Activated naive CD8-positive, alpha-beta T cell treated with anti-CD3 and anti-CD28 coated beads, Interleukin-2, amount 50 U/mL, for 24 hours (primary cell): ENCODE results near the gene MEG3.

Experiments used
- ATAC-seq: fragments of 150-1000 bp; cut with Tn5 transposase; one replicate; pipeline ENCODE4 v1.10.0; 2021
- DNase-seq: peaks from one replicate; pipeline ENCODE4 v3.0.0; 2021
- H3K27ac Mint-ChIP-seq: one replicate; pipeline ENCODE4 v1.8.0; 2021; ENCODE audit warnings: mild to moderate bottlenecking, mixed read lengths
- H3K27me3 Mint-ChIP-seq: one replicate; pipeline ENCODE4 v1.8.0; 2021; ENCODE audit warnings: mixed read lengths
- H3K36me3 Mint-ChIP-seq: one replicate; pipeline ENCODE4 v1.8.0; 2021; ENCODE audit warnings: low read depth, mixed read lengths
- H3K4me1 Mint-ChIP-seq: one replicate; pipeline ENCODE4 v1.8.0; 2021; ENCODE audit warnings: mixed read lengths
- H3K4me3 Mint-ChIP-seq: one replicate; pipeline ENCODE4 v1.8.0; 2021; ENCODE audit warnings: mild to moderate bottlenecking, moderate library complexity, mixed read lengths
- H3K9me3 Mint-ChIP-seq: one replicate; pipeline ENCODE4 v1.8.0; 2021; ENCODE audit warnings: mixed read lengths

The MEG3 gene

DNA sequence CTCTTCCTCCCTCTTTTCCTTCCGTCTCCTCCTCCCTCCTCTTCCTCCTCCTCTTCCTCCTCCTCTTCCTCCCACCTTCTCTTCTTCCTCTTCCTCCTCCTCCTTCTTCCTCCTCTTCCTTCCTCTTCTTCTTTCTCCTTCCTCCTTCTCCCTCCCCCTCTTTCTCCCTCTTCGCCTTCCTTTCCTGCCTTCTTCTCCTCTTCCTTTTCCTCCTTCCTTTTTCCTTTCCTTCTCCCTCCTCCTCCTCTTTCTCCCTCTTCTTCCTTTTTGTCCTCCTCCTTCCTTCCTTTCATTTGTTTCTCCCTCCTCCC is 36.0 kb downstream of the MEG3 start:
- H3K27ac Mint-ChIP-seq: no peak overlapping the region
- H3K4me3 Mint-ChIP-seq: no peak overlapping the region
- peaks cover 2% of the 10 kb centered on the region for H3K27me3 Mint-ChIP-seq
- ATAC-seq (no peak), DNase-seq (no peak)
- no peaks in the 10 kb centered on the region for H3K9me3 Mint-ChIP-seq
- H3K4me1 Mint-ChIP-seq: no peaks in the 10 kb centered on the region
- no peaks in the 10 kb centered on the region for H3K36me3 Mint-ChIP-seq

DNA sequence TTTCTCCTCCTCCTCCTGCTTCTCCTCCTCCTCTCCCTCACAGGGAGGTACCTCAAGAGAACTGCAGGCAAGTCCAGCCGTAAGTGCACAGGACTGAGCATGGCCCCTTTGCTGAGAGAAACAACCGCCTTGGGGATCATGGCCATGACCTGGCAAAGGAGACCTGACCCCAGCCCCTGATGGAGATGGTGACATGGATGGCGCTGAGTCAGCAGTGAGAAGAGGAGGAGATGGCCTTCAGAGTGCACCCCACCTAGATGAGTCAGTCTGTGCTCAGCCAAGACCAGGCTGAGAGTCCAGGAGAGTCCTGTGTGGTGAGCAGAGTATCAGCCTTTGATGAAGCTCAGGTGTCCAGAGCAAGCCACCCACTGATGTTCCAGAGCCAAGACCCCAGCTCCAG is 36.4 kb downstream of the MEG3 start:
- DNase-seq (no peak), ATAC-seq (no peak)
- H3K27ac Mint-ChIP-seq: no peak overlapping the region
- H3K4me1 Mint-ChIP-seq: no peaks in the 10 kb centered on the region
- H3K4me3 Mint-ChIP-seq: no peak overlapping the region
- no peaks in the 10 kb centered on the region for H3K9me3 Mint-ChIP-seq
- H3K27me3 Mint-ChIP-seq: peaks cover 2% of the 10 kb centered on the region
- H3K36me3 Mint-ChIP-seq: no peaks in the 10 kb centered on the region

DNA sequence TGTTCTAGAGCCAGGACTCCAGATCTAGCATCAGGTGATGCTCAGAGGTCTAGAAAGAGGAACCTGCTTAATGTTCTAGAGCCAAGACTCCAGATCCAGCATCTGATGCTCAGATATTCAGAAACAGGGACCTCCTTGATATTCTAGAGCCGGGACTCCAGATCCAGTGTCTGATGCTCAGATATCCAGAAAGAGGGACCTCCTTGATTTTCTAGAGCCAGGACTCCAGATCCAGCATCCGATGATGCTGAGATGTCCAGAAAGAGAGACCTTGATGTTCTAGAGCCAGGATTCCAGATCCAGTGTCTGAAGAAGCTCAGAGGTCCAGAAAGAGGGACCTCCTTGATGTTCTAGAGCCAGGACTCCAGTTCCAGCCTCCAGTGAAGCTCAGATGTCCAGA is 36.9 kb downstream of the MEG3 start:
- DNase-seq: no peak
- no peak overlapping the region for H3K27ac Mint-ChIP-seq
- no peaks in the 10 kb centered on the region for H3K4me1 Mint-ChIP-seq
- no peak overlapping the region for H3K4me3 Mint-ChIP-seq
- ATAC-seq: no peak
- H3K9me3 Mint-ChIP-seq: no peaks in the 10 kb centered on the region
- H3K27me3 Mint-ChIP-seq: peaks cover 2% of the 10 kb centered on the region
- H3K36me3 Mint-ChIP-seq: no peaks in the 10 kb centered on the region

DNA sequence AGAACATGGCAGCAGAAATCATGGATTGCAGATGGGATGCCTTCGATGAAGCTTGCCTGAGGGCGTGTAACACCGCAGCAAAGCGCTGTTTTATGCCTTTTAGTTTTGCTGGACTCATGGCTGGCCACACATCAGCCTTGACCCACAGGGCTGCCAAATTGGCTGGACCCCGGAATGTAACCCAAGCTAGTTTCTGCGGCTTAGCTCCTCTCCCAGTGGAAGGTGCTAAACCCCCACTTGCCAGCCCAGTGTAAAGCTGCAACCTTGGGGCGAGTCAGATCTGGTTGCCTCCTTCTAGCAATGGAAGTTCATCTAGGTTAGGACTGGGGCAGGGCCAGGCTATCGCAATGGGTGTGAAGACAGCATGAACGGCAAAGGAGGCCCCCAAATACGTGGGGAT is 38.3 kb downstream of the MEG3 start:
- Mint-ChIP-seq H3K9me3 (no peaks in the 10 kb centered on the region), H3K27ac (no peak overlapping the region), H3K4me3 (no peak overlapping the region), H3K36me3 (no peaks in the 10 kb centered on the region), H3K27me3 (peaks cover 2% of the 10 kb centered on the region), H3K4me1 (no peaks in the 10 kb centered on the region)
- ATAC-seq (no peak), DNase-seq (no peak)

DNA sequence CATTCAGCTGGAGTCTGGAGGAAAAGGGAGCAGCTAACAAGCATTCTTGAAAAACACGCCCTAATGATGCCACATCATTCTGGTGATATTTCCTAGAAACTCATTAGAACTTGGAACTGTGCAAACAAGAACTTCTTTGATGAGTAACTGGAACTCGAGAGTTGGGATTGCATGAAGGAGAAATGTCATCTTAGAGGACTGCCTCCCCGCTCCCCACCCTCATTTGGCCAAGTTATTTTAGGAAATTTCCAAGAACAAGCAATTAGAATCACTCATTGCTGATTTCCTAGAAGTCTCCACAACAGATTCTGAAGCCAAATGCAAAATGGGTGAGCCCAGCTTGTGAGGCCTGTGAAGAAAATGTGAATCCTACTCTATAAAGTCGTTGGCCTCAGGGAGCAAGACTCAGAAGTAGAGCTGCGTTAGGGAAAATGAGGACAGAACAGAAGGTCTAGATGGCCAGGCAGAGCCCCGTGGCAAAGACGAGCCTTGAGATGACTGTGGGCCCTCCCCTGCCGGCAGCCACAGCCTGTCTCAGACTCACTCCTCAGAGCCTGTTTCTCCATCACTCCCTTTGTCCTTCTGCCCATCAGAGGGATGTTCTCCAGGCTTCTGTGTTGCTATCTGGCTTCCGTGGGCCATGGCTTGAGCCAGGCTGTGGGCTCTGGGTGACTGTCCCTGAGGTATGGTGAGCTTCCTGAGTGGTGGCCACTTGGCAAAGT is 39.2 kb downstream of the MEG3 start:
- H3K9me3 Mint-ChIP-seq: no peaks in the 10 kb centered on the region
- DNase-seq: no peak
- no peaks in the 10 kb centered on the region for H3K4me1 Mint-ChIP-seq
- peaks cover 2% of the 10 kb centered on the region for H3K27me3 Mint-ChIP-seq
- H3K36me3 Mint-ChIP-seq: no peaks in the 10 kb centered on the region
- no peak overlapping the region for H3K4me3 Mint-ChIP-seq
- no peak for ATAC-seq
- H3K27ac Mint-ChIP-seq: no peak overlapping the region

DNA sequence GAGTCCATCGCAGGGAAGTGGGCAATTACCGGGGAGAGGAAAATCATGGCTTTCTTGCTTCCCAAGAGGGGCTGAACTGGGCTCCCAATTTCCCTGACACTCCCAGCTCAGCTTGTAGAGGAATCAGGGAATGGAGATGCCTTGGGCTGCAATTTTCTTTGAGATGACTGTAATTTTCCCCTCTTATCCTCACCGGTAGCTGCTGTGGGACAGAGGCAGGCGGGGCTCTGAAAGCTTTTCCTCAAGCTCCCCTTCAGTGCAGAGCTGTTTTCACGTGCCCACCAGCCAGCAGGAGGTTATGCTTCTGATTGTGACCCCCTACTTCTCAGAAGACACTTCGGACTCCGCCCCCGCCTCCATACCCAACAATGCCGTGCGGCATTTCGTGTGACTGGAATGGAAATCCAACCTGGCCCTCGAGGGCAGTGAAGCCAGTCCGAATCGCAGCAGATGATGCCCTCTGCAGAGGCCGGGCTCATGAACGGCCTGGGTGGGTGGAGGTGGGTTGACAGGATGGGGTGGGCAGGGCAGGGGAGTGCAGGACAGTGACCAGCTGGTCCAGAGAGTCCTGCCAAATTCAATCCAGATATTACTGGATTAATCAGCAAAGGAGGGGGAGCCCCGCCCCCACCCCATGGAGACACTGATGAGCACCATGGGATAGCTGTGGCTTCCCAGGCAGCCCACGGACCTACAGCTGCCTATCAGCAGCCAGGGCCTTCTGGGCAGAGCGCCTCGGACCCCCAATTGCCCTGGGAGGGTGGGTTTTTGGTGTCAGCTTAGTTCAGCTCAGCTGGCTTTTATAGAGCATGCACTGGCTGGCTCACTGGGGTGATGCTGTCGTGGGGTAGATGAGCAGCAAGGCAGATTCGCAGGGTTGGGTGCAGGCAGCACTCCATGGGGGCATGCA is 40.0 kb downstream of the MEG3 start:
- DNase-seq (no peak), ATAC-seq (no peak)
- no peaks in the 10 kb centered on the region for H3K9me3 Mint-ChIP-seq
- no peak overlapping the region for H3K4me3 Mint-ChIP-seq
- no peaks in the 10 kb centered on the region for H3K4me1 Mint-ChIP-seq
- H3K27ac Mint-ChIP-seq: no peak overlapping the region
- no peaks in the 10 kb centered on the region for H3K27me3 Mint-ChIP-seq
- H3K36me3 Mint-ChIP-seq: no peaks in the 10 kb centered on the region

DNA sequence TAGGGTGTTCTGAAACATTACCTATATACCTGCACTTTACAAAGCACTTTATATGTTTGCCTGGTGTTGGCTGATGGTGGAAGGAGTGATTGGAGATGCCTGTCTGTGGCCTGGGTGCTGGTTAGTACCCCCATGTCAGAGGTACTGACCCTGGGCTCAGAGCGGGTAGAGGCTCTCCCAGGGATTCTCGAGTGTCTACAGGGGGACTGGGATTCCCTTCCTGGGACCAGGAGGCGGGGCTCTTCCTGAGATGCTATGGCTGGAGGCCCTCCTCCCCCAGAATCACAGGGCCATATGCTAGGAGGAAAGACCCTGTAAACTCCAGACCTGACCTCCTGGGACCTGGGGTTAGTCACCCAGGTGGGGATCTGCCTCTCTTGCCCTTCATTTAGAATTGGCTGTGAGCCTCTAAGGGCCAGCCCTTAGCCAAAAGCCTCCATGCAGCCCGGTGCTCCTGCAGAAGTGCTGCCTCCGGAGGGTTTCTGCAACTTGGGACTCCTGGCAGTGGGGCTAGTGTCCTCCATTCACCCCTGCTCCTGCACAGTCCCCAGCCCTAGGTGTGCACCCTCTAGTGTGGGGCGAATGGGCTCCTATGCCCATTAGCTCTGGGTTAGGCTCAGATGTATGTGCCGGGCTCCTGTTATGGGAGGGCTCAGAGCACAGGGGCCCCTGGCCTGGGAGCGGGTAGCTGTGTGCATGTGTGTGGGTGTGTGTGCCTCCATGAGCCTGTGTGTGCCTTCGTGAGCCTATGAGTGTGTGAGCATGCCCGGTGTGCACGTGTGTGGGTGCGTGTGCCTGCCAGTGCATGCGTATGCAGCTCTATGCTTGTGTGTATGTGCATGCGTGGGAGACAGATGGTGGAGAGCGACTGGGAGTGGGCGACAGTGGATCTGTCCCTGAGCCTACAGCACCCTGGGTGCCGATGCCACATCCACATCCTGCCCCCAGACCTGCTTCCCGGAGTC is 41.0 kb downstream of the MEG3 start:
- H3K9me3 Mint-ChIP-seq: no peaks in the 10 kb centered on the region
- H3K4me3 Mint-ChIP-seq: no peak overlapping the region
- no peak for ATAC-seq
- peaks cover under 1% of the 10 kb centered on the region for H3K4me1 Mint-ChIP-seq
- no peak for DNase-seq
- H3K27ac Mint-ChIP-seq: no peak overlapping the region
- no peaks in the 10 kb centered on the region for H3K36me3 Mint-ChIP-seq
- no peaks in the 10 kb centered on the region for H3K27me3 Mint-ChIP-seq

DNA sequence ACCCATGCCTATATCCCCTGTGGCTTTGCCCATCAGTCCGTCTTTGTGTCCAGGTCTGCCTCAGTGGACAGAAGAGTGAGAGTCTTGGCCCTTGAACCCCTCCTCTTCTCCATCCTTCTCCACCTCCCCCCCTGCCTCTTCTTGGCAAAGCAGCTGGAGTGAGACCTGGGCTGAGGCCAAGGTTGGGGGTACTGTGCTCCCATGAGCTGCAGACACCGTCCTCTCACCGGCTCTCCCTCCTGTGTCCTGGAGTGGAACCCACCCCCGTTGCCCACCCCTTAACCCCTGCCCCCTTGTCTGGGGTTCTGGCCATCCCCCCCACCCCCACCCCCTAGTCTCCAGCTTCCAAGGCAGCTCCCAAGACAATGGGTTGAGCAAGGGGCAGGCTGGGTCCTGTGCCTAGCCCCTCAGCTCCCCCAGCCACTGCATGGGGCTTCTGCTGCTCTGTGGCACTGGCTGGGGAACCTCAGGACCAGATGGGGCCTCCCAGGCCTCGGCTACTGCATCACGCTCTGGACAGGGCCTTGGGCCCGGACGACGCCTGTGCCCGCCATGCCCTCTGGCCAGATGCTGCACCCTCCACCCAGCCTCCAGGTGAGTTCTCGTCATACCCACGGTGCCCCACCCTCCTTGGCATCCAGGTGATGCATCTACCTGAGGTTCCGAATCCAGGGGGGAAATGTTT is 41.9 kb downstream of the MEG3 start:
- no peaks in the 10 kb centered on the region for H3K36me3 Mint-ChIP-seq
- DNase-seq (no peak), ATAC-seq (no peak)
- no peak overlapping the region for H3K4me3 Mint-ChIP-seq
- H3K4me1 Mint-ChIP-seq: peaks cover 5% of the 10 kb centered on the region
- no peaks in the 10 kb centered on the region for H3K27me3 Mint-ChIP-seq
- no peak overlapping the region for H3K27ac Mint-ChIP-seq
- H3K9me3 Mint-ChIP-seq: peaks cover 3% of the 10 kb centered on the region

DNA sequence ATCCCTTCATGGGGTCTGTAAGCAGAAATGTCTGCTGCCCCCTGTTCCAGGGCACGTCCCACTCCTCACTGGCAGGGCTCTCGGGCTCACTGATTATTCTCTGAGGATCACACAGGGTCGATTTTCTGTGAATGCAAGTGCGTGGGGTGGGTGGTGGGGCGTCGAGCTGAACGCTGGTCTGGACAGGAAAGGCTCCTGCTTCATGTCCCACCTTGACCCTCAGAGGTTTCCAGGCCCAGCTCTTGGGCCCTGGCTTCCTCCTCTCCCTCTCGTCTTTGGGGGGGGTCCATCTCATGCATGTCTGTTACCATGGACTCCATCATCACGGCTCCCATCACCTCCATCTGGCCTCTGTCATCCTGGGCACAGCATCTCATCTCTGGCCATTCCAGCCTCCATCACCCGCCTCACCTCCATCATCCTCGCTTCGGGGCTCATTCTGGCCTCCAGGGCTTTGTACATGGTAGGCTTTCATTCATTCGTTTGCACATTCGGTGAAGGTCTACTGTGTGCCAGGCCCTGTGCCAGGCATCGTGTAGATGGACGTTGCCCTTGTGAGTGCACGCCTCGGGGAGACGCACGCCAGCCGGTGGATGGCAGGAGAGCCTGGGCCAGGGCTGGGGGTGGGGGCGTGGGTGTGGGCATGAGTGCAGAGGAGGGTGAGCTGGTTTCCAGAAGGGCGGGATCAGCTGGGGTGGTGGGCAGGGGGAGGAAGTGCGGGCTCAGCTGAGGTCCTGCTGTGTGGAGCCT is 42.9 kb downstream of the MEG3 start:
- H3K27me3 Mint-ChIP-seq: no peaks in the 10 kb centered on the region
- peaks cover 3% of the 10 kb centered on the region for H3K9me3 Mint-ChIP-seq
- no peak overlapping the region for H3K27ac Mint-ChIP-seq
- no peak for DNase-seq
- peaks cover 5% of the 10 kb centered on the region for H3K4me1 Mint-ChIP-seq
- no peak overlapping the region for H3K4me3 Mint-ChIP-seq
- ATAC-seq: no peak
- no peaks in the 10 kb centered on the region for H3K36me3 Mint-ChIP-seq

DNA sequence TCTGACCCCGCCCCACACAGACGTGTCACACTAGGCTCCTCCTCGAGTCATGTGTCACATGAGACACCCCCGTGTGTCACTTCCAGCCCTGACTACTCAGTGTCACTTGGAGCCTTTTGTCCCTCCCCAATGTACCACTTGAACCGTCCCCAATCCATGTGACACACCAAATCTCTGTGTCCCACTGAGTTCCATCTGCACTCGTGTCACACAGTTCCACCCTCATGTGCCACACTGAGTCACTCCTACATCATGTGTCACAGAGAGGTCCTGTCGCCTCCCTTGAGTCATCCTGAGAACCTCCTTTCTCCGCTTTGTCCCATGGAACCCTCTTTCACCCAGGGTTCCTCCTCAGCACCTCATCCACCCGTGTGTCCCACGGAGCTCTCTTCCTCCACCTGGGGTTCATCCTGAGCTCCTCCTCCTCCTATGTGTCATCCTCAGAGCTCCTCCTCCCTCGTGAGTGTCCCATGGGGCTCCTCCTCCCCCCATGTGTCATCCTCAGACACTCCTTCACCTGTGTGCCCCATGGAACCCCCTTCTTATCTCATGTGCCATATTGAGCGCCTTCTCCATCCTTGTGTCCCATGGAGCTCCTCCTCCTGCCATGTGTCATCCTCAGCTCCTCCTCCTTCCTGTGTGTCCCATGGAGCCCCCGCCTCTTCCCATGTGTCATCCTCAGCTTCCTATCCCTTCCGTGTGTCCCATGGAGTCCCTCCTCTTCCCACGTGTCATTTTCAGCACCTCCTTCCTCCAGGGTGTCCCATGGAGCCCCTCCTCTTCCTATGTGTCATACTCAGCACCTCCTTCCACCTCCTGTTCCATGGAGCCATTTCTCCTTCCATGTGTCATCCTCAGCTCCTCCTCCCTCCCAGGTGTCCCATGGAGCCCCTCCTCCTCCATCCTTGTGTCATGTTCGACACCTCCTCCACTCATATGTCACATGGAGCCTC is 45.6 kb downstream of the MEG3 start:
- no peak overlapping the region for H3K27ac Mint-ChIP-seq
- no peaks in the 10 kb centered on the region for H3K27me3 Mint-ChIP-seq
- DNase-seq (no peak), ATAC-seq (peak; percentile 53)
- H3K9me3 Mint-ChIP-seq: peaks cover 3% of the 10 kb centered on the region
- H3K4me3 Mint-ChIP-seq: no peak overlapping the region
- no peaks in the 10 kb centered on the region for H3K36me3 Mint-ChIP-seq
- H3K4me1 Mint-ChIP-seq: peaks cover 5% of the 10 kb centered on the region

DNA sequence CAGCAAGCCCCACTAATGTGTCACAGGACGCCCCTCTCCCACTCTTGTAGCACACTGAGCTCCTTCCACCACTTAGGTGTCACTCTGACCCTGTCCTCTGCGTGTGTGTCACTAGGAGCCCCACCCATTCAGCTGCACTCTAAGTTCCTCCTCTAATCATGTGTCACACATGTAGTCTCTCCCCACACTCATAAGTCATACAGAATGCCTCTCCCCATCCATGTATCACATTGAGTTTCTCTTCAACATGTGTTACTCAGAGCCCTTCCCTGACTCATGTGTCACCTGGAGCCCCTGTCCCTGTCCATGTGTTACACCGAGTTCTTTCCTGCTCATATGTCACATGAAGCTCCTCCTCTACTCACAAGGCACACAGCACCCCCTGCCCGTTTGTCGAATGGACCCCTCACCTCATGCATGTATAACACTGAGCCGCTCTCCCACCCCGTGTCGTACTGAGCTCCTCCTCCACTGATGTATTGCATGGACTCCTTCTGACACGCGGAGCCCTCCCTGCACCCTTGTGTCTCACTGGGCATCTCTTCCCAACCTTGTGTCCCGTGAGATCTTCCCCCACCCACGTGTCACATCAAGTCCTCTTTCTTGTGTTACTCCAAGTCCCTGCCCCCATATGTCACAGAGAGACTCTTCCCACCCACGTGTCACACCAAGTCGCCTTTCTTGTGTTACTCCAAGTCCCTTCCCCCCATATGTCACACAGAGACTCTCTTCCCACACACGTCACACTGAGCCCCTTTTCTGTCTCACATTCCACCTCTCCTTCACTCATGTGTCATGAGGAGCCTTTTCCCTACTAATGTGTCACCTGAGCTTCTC is 46.6 kb downstream of the MEG3 start:
- Mint-ChIP-seq H3K4me1 (peaks cover 5% of the 10 kb centered on the region), H3K36me3 (no peaks in the 10 kb centered on the region), H3K4me3 (no peak overlapping the region), H3K27ac (no peak overlapping the region), H3K27me3 (peaks cover 2% of the 10 kb centered on the region), H3K9me3 (peaks cover 3% of the 10 kb centered on the region)
- ATAC-seq: peak; percentile 24
- no peak for DNase-seq

DNA sequence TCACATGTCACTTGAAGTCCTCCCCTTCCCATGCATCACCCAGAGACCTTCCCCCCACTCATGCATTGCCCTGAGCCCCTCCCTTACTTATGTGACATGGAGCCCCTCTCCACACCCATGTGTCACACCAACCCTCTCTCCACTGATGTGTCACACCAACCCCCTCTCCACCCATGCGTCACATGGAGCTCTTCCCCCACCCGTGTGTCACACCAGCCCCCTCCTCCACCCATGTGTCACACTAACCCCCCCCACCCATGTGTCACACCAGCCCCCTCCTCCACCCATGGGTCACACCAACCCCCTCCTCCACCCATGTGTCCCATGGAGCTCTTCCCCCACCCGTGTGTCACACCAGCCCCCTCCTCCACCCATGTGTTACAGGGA is 47.2 kb downstream of the MEG3 start:
- H3K36me3 Mint-ChIP-seq: no peaks in the 10 kb centered on the region
- no peak overlapping the region for H3K27ac Mint-ChIP-seq
- H3K4me1 Mint-ChIP-seq: peaks cover 5% of the 10 kb centered on the region
- H3K9me3 Mint-ChIP-seq: peaks cover 3% of the 10 kb centered on the region
- H3K4me3 Mint-ChIP-seq: no peak overlapping the region
- H3K27me3 Mint-ChIP-seq: peaks cover 2% of the 10 kb centered on the region
- no peak for DNase-seq
- no peak for ATAC-seq
